ENCODE measurements around the gene ULBP1.
"Not testable (repeated sequence)": the region's sequence is repeated elsewhere in the genome, so short reads cannot be mapped to it uniquely, and the experiment has no call there.

ULBP1 gene

GRCh38 chr6:149953934-149954327, 9.8 kb upstream of the ULBP1 start:
- not testable (repeated sequence) for DNase-seq (ENCODE audit: low spot score)

GRCh38 chr6:149954328-149954983, 9.3 kb upstream of the ULBP1 start:
- DNase-seq (ENCODE audit: low spot score), result not testable (repeated sequence)

GRCh38 chr6:149954984-149955653, 8.6 kb upstream of the ULBP1 start:
- not testable (repeated sequence) for DNase-seq (ENCODE audit: low spot score)

- not testable (repeated sequence) for DNase-seq (ENCODE audit: low spot score)
These were observed 8.0 kb upstream of the ULBP1 start for GRCh38 chr6:149955654-149956317.

GRCh38 chr6:149958124-149958523, 5.6 kb upstream of the ULBP1 start:
- DNase-seq (ENCODE audit: low spot score), result not testable (repeated sequence)

GRCh38 chr6:149959806-149960205, 3.9 kb upstream of the ULBP1 start:
- DNase-seq (ENCODE audit: low spot score), result not testable (repeated sequence)

GRCh38 chr6:149960488-149960887, 3.3 kb upstream of the ULBP1 start:
- DNase-seq (ENCODE audit: low spot score), result no peak

GRCh38 chr6:149961728-149962425, 1.9 kb upstream of the ULBP1 start:
- DNase-seq (ENCODE audit: low spot score), result no peak

- DNase-seq (ENCODE audit: low spot score), result no peak
These were observed 1.1 kb upstream of the ULBP1 start for GRCh38 chr6:149962461-149963211.

GRCh38 chr6:149963212-149963461, 606 bp upstream of the ULBP1 start:
- DNase-seq (ENCODE audit: low spot score), result no peak

- DNase-seq (ENCODE audit: low spot score), result no peak
These were observed 808 bp downstream of the ULBP1 start for GRCh38 chr6:149964308-149965193.

GRCh38 chr6:149965194-149966020, 1.7 kb downstream of the ULBP1 start:
- no peak for DNase-seq (ENCODE audit: low spot score)

GRCh38 chr6:149966319-149966718, 2.6 kb downstream of the ULBP1 start:
- DNase-seq (ENCODE audit: low spot score), result not testable (repeated sequence)

- no peak for DNase-seq (ENCODE audit: low spot score)
These were observed 3.8 kb downstream of the ULBP1 start for GRCh38 chr6:149967591-149967990.

- not testable (repeated sequence) for DNase-seq (ENCODE audit: low spot score)
These were observed 4.3 kb downstream of the ULBP1 start for GRCh38 chr6:149967999-149968398.

GRCh38 chr6:149968909-149969308, 5.2 kb downstream of the ULBP1 start:
- DNase-seq (ENCODE audit: low spot score), result not testable (repeated sequence)

GRCh38 chr6:149969635-149970034, 5.9 kb downstream of the ULBP1 start:
- no peak for DNase-seq (ENCODE audit: low spot score)

- DNase-seq (ENCODE audit: low spot score), result not testable (repeated sequence)
These were observed 10.7 kb downstream of the ULBP1 start for GRCh38 chr6:149974394-149974793.

GRCh38 chr6:149974825-149975224, 11.1 kb downstream of the ULBP1 start:
- DNase-seq (ENCODE audit: low spot score), result no peak

GRCh38 chr6:149975400-149975799, 11.7 kb downstream of the ULBP1 start:
- no peak for DNase-seq (ENCODE audit: low spot score)

Measured in COLO829 (cell line).